CD4-positive, CD25-positive, alpha-beta regulatory T cell (primary cell): Measurements from ENCODE around the gene ZDHHC21. TPM values are rescaled to one million over a fixed set of nuclear protein-coding genes. Genes with fewer than 3 reads are reported as not detected.

Source experiments
- ATAC-seq, 2 donors: fragments of 150-1000 bp; cut with Tn5 transposase; one replicate each; pipeline ENCODE4 v1.10.0; 2021; ENCODE audit warnings: low read depth in 2 of 2, moderate number of reproducible peaks in 2 of 2, moderate library complexity in 1 of 2
- DNase-seq, 3 donors: peaks; one replicate each; pipeline versions ENCODE4 v3.0.0 to v3.0.0-alpha.2; 2012 to 2022; ENCODE audit warnings: mixed read lengths in 1 of 3
- H3K27ac ChIP-seq: one replicate; pipeline ENCODE4 v1.7.0; 2013; ENCODE audit warnings: mild to moderate bottlenecking, low read length; ENCODE audit not compliant: insufficient read depth, poor library complexity, severe bottlenecking
- H3K27me3 ChIP-seq: one replicate; pipeline ENCODE4 v1.7.0; 2013; ENCODE audit warnings: low read length; ENCODE audit not compliant: control insufficient read depth, insufficient read depth
- H3K36me3 ChIP-seq: one replicate; pipeline ENCODE4 v1.7.0; 2013; ENCODE audit warnings: mild to moderate bottlenecking, low read length, moderate library complexity; ENCODE audit not compliant: control insufficient read depth, insufficient read depth
- H3K4me1 ChIP-seq: 2 replicates; pipeline ENCODE4 v1.7.0; 2013; ENCODE audit warnings: mild to moderate bottlenecking, low read length; ENCODE audit not compliant: insufficient read depth, control insufficient read depth, poor library complexity, severe bottlenecking
- H3K4me3 ChIP-seq: one replicate; pipeline ENCODE4 v1.7.0; 2013; ENCODE audit warnings: low read depth, mild to moderate bottlenecking, low read length, moderate library complexity
- H3K9me3 ChIP-seq, 2 experiments: 1 replicate in 1 of 2; 2 replicates in 1 of 2; pipeline ENCODE4 v1.7.0; 2013; ENCODE audit warnings: low read length in 2 of 2, mild to moderate bottlenecking in 1 of 2, moderate library complexity in 1 of 2; ENCODE audit not compliant: control insufficient read depth in 2 of 2
- H3K27ac Mint-ChIP-seq, 3 donors: one replicate each; pipeline ENCODE4 v1.8.0; 2020 to 2022; ENCODE audit warnings: mild to moderate bottlenecking in 3 of 3, mixed read lengths in 3 of 3, moderate library complexity in 2 of 3
- H3K27me3 Mint-ChIP-seq: one replicate; pipeline ENCODE4 v1.8.0; 2022; ENCODE audit warnings: mild to moderate bottlenecking, mixed read lengths
- H3K36me3 Mint-ChIP-seq: one replicate; pipeline ENCODE4 v1.8.0; 2020; ENCODE audit warnings: mixed read lengths
- H3K4me1 Mint-ChIP-seq, 4 donors: one replicate each; pipeline ENCODE4 v1.8.0; 2020 to 2022; ENCODE audit warnings: mixed read lengths in 4 of 4, mild to moderate bottlenecking in 1 of 4
- H3K4me3 Mint-ChIP-seq, 4 donors: one replicate each; pipeline ENCODE4 v1.8.0; 2020 to 2022; ENCODE audit warnings: mild to moderate bottlenecking in 4 of 4, mixed read lengths in 4 of 4, moderate library complexity in 3 of 4
- H3K9me3 Mint-ChIP-seq, 7 donors: one replicate each; pipeline ENCODE4 v1.8.0; 2020 to 2022; ENCODE audit warnings: mixed read lengths in 7 of 7, mild to moderate bottlenecking in 3 of 7, moderate library complexity in 2 of 7
- polyA plus RNA-seq, 4 donors: library from polyadenylated mRNA; unstranded; fragments of 300-500 nt; fragmentation: Illumina TruSeq; gene quantifications; one replicate each; pipeline ENCODE4 v1.2.3, GENCODE V29; 2021
- total RNA-seq: library from RNA; stranded (reverse); gene quantifications from one replicate; pipeline ENCODE4 v1.2.3, GENCODE V29; 2022

Gene ZDHHC21
- total and polyA plus RNA-seq, 5 donors from 2014 or later, result 0.61 to 6.0 (median 1.1) TPM

GRCh38 chr9:14719231-14719923, 26.1 kb upstream of the ZDHHC21 start:
- no peaks in the 10 kb centered on the region for H3K36me3 ChIP-seq
- no peaks in the 10 kb centered on the region for H3K9me3 ChIP-seq
- DNase-seq, result no peak
- H3K27me3 ChIP-seq, result peaks cover 8% of the 10 kb centered on the region
- H3K27ac Mint-ChIP-seq, result no peak overlapping the region
- no peaks in the 10 kb centered on the region for H3K4me1 ChIP-seq
- no peak for ATAC-seq
- no peak overlapping the region for H3K27ac ChIP-seq
- no peak overlapping the region for H3K4me3 Mint-ChIP-seq
- peaks cover 12% of the 10 kb centered on the region for H3K27me3 Mint-ChIP-seq
- H3K36me3 Mint-ChIP-seq, result no peaks in the 10 kb centered on the region
- peaks cover 0 to 5% (median 0%) of the 10 kb centered on the region in 7 donors for H3K9me3 Mint-ChIP-seq
- H3K4me3 ChIP-seq, result no peak overlapping the region
- no peaks in the 10 kb centered on the region for H3K4me1 Mint-ChIP-seq

- Mint-ChIP-seq H3K36me3 (no peaks in the 10 kb centered on the region), H3K9me3 (peaks cover 0 to 5% (median 1%) of the 10 kb centered on the region in 7 donors), H3K4me3 (no peak overlapping the region), H3K27ac (no peak overlapping the region), H3K4me1 (no peaks in the 10 kb centered on the region), H3K27me3 (peaks cover 20% of the 10 kb centered on the region)
- no peak overlapping the region for H3K4me3 ChIP-seq
- H3K4me1 ChIP-seq, result no peaks in the 10 kb centered on the region
- H3K27ac ChIP-seq, result no peak overlapping the region
- no peaks in the 10 kb centered on the region for H3K36me3 ChIP-seq
- no peak for ATAC-seq
- H3K9me3 ChIP-seq, result no peaks in the 10 kb centered on the region
- H3K27me3 ChIP-seq, result peaks cover 5% of the 10 kb centered on the region
- DNase-seq, result no peak
Measured at GRCh38 chr9:14715102-14715501, 21.9 kb upstream of the ZDHHC21 start.

- Histone ChIP-seq H3K27ac (no peak overlapping the region), H3K9me3 (no peaks in the 10 kb centered on the region), H3K27me3 (peaks cover 2% of the 10 kb centered on the region), H3K4me3 (no peak overlapping the region), H3K4me1 (no peaks in the 10 kb centered on the region), H3K36me3 (no peaks in the 10 kb centered on the region)
- Mint-ChIP-seq H3K4me1 (no peaks in the 10 kb centered on the region), H3K4me3 (no peak overlapping the region), H3K36me3 (no peaks in the 10 kb centered on the region), H3K9me3 (peaks cover 0 to 8% (median 2%) of the 10 kb centered on the region in 7 donors), H3K27me3 (peaks cover 14% of the 10 kb centered on the region), H3K27ac (no peak overlapping the region)
- no peak for ATAC-seq
- no peak for DNase-seq
Measured at GRCh38 chr9:14713187-14713767, 20.0 kb upstream of the ZDHHC21 start.

- DNase-seq (no peak), ATAC-seq (no peak)
- H3K4me3 Mint-ChIP-seq, result no peak overlapping the region
- peaks cover 2% of the 10 kb centered on the region for H3K27me3 ChIP-seq
- no peak overlapping the region for H3K27ac Mint-ChIP-seq
- peaks cover 14% of the 10 kb centered on the region for H3K27me3 Mint-ChIP-seq
- no peaks in the 10 kb centered on the region for H3K36me3 ChIP-seq
- H3K9me3 ChIP-seq, result peaks cover 6 to 17% of the 10 kb centered on the region in 2 experiments
- peaks cover 3 to 20% (median 6%) of the 10 kb centered on the region in 7 donors for H3K9me3 Mint-ChIP-seq
- no peaks in the 10 kb centered on the region for H3K4me1 ChIP-seq
- H3K4me3 ChIP-seq, result no peak overlapping the region
- no peaks in the 10 kb centered on the region for H3K36me3 Mint-ChIP-seq
- H3K4me1 Mint-ChIP-seq, result no peaks in the 10 kb centered on the region
- H3K27ac ChIP-seq, result no peak overlapping the region
Measured at GRCh38 chr9:14710804-14711203, 17.6 kb upstream of the ZDHHC21 start.

GRCh38 chr9:14706530-14707140, 13.4 kb upstream of the ZDHHC21 start:
- H3K36me3 Mint-ChIP-seq, result no peaks in the 10 kb centered on the region

GRCh38 chr9:14705079-14705478, 11.8 kb upstream of the ZDHHC21 start:
- H3K9me3 Mint-ChIP-seq, result peaks cover 2 to 28% (median 12%) of the 10 kb centered on the region in 7 donors
- H3K4me3 Mint-ChIP-seq, result no peak overlapping the region
- peaks cover 8% of the 10 kb centered on the region for H3K27me3 ChIP-seq
- no peak for DNase-seq
- no peak overlapping the region for H3K27ac Mint-ChIP-seq
- no peak overlapping the region for H3K4me3 ChIP-seq
- no peak for ATAC-seq
- peaks cover 23 to 29% of the 10 kb centered on the region in 2 experiments for H3K9me3 ChIP-seq
- no peak overlapping the region for H3K27ac ChIP-seq
- no peaks in the 10 kb centered on the region for H3K36me3 ChIP-seq
- H3K27me3 Mint-ChIP-seq, result peaks cover 4% of the 10 kb centered on the region
- H3K4me1 ChIP-seq, result no peaks in the 10 kb centered on the region
- H3K4me1 Mint-ChIP-seq, result no peaks in the 10 kb centered on the region
- H3K36me3 Mint-ChIP-seq, result no peaks in the 10 kb centered on the region

More at GRCh38 chr9:14706530-14707140, 13.4 kb upstream of the ZDHHC21 start:
- Mint-ChIP-seq H3K4me1 (no peaks in the 10 kb centered on the region), H3K27me3 (peaks cover 4% of the 10 kb centered on the region), H3K4me3 (no peak overlapping the region), H3K9me3 (peaks cover 5 to 28% (median 13%) of the 10 kb centered on the region in 7 donors), H3K27ac (no peak overlapping the region)
- peaks cover 5% of the 10 kb centered on the region for H3K27me3 ChIP-seq
- H3K36me3 ChIP-seq, result no peaks in the 10 kb centered on the region
- peaks cover 23 to 29% of the 10 kb centered on the region in 2 experiments for H3K9me3 ChIP-seq
- no peak for DNase-seq
- no peak for ATAC-seq
- no peak overlapping the region for H3K4me3 ChIP-seq
- no peak overlapping the region for H3K27ac ChIP-seq
- no peaks in the 10 kb centered on the region for H3K4me1 ChIP-seq

- ATAC-seq (no peak), DNase-seq (no peak)
- Mint-ChIP-seq H3K36me3 (no peaks in the 10 kb centered on the region), H3K27me3 (peaks cover 4% of the 10 kb centered on the region), H3K4me1 (no peaks in the 10 kb centered on the region), H3K27ac (no peak overlapping the region), H3K9me3 (peaks cover 0 to 28% (median 11%) of the 10 kb centered on the region in 7 donors), H3K4me3 (no peak overlapping the region)
- Histone ChIP-seq H3K27me3 (peaks cover 8% of the 10 kb centered on the region), H3K36me3 (no peaks in the 10 kb centered on the region), H3K9me3 (peaks cover 23 to 29% of the 10 kb centered on the region in 2 experiments), H3K27ac (no peak overlapping the region), H3K4me1 (no peaks in the 10 kb centered on the region), H3K4me3 (no peak overlapping the region)
Measured at GRCh38 chr9:14704281-14704680, 11.0 kb upstream of the ZDHHC21 start.
